Subcutaneous adipose tissue (tissue), 4 donors: ENCODE measurements around the gene AHNAK2. TPM values are rescaled to one million over a fixed set of nuclear protein-coding genes. Genes with fewer than 3 reads are reported as not detected.

Experiments used
- CTCF ChIP-seq: fragments of 450-650 bp; IDR thresholded peaks from one replicate; pipeline ENCODE4 v1.5.1; 2016; ENCODE audit warnings: low read depth, mild to moderate bottlenecking, control low read depth, antibody characterized with exemption, moderate library complexity
- total RNA-seq, 4 donors: library from RNA; depleted of rRNA; stranded (reverse); fragments of >200 nt; gene quantifications; one replicate each; pipeline ENCODE4 v1.1.0, GENCODE V29; 2016

AHNAK2 gene
- total RNA-seq, 4 donors from 2014 or later, result 36.9 to 77.5 (median 43.9) TPM

- no peak for TF ChIP-seq CTCF
These were observed 45.2 kb downstream of the AHNAK2 start for GRCh38 chr14:104932676-104933631.

- TF ChIP-seq CTCF, result no peak
These were observed 46.2 kb downstream of the AHNAK2 start for GRCh38 chr14:104931771-104932675.

GRCh38 chr14:104931304-104931770, 46.8 kb downstream of the AHNAK2 start:
- no peak for TF ChIP-seq CTCF

- TF ChIP-seq CTCF, result no peak
These were observed 47.5 kb downstream of the AHNAK2 start for GRCh38 chr14:104930526-104931303.

- TF ChIP-seq CTCF, result no peak
These were observed 48.6 kb downstream of the AHNAK2 start for GRCh38 chr14:104929268-104930230.
